ENCODE results near the gene LIN7B. TPM values are rescaled to one million over a fixed set of nuclear protein-coding genes. Genes with fewer than 3 reads are reported as not detected.

LIN7B gene
- total and polyA plus RNA-seq, 2 of the 13 experiments (the other 11 are each of a cell fraction or from before 2014, with no cell fraction given), result 5.3 to 7.6 TPM

DNA sequence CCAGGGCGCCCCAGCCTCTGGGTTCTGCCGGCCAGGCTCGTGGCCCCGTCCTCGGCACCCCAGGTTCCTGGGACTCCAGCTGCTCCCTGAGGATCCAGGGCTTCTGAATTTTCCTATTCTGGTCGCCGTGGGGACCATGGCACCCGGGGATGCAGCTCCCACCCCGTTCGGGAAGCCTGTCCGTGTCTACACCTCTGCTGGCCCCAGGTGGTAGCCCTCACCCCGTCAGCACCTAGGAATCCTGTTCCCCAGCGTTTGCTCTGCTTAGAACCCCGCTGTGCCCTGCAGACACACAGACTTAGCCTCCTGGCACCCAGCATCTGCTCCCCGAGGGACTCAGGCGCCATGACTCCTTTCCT lies 6.1 kb downstream of the LIN7B start:
- FAIRE-seq (no peak), DNase-seq (ENCODE audit: low spot score) (no peak), ATAC-seq (no peak)
- H3K27me3 ChIP-seq (ENCODE audit: control insufficient read depth in 1 of 2, insufficient read depth in 2 of 2, low read length in 2 of 2), result peaks cover 0 to 7% of the 10 kb centered on the region in 2 experiments; a peak in 1 of 5 replicates
- H3K27ac ChIP-seq (ENCODE audit: extremely low read length, insufficient read depth, low read length), result no peak overlapping the region
- no peak overlapping the region for H2AFZ ChIP-seq (ENCODE audit: low read length)
- peak overlapping the region in 2 of 3 experiments; percentile 73 to 77; a peak in 3 of 6 replicates for H3K4me3 ChIP-seq (replicated peaks in 1 of 3; ENCODE audit: insufficient read depth in 1 of 3, low read depth in 2 of 3, low read length in 3 of 3)
- H4K20me1 ChIP-seq (ENCODE audit: insufficient read depth, low read length), result no peaks in the 10 kb centered on the region
- peaks cover 61% of the 10 kb centered on the region for H3K4me1 ChIP-seq (ENCODE audit: insufficient read depth, low read length)
- H3K79me2 ChIP-seq (ENCODE audit: insufficient read depth, low read length), result peaks cover 4% of the 10 kb centered on the region
- H3K9me3 ChIP-seq (ENCODE audit: low read length), result no peaks in the 10 kb centered on the region
- in situ Hi-C loops (cut with HindIII; ENCODE audit: extremely low pct_ligation_motif_present, low pct_unique_long_range_greater_than_20kb), result no loop called here
- ChIA-PET CTCF (ENCODE audit: low intra/inter-chr PET ratio, low total read pairs) (no interaction called here), POLR2A (interaction anchor here (0.9 to 1.4 kb wide), 2 partner anchors 22 to 29 kb away, joined by 3 to 4 read pairs; no protein-coding TSS in a partner anchor)
- H3K36me3 ChIP-seq (replicated peaks in 1 of 2; ENCODE audit: control insufficient read depth in 1 of 2, insufficient read depth in 2 of 2, low read length in 2 of 2), result no peaks in the 10 kb centered on the region
- no TSS peak for BruUV-seq (replicated peaks)
- WGBS (ENCODE audit: low lambda C conversion rate), result no CpG with 5 or more reads among the region's 16 CpGs
- H3K9ac ChIP-seq (ENCODE audit: insufficient read depth, low read depth, low read length), result 0 out of 2 replicates have a peak overlapping the region, but pooled peaks have one; percentile 54
- intact Hi-C loops (cut with micrococcal nuclease; ENCODE audit: unreplicated experiment), result no loop called here
- H3K4me2 ChIP-seq (ENCODE audit: low read depth, low read length), result peak overlapping the region; percentile 92
- TF ChIP-seq ZMYM4 (CRISPR knock-in tag; IDR thresholded peaks at IDR 0.05) (0 out of 2 replicates have a peak, but pooled peaks have one; percentile 5), WIZ (CRISPR knock-in tag; IDR thresholded peaks at IDR 0.05) (no peak), XRCC5 (optimal IDR thresholded peaks at IDR 0.05; ENCODE audit: low read length) (peak; percentile 3), ERF (CRISPR knock-in tag; IDR thresholded peaks at IDR 0.05) (0 out of 2 replicates have a peak, but pooled peaks have one; percentile 2), JUN (CRISPR knock-in tag; IDR thresholded peaks at IDR 0.05) (no peak), RNF2 (conservative IDR thresholded peaks at IDR 0.05; ENCODE audit: low read depth) (no peak), KMT2A (CRISPR knock-in tag; IDR thresholded peaks at IDR 0.05) (0 out of 2 replicates have a peak, but pooled peaks have one; percentile 5), NR2C2 (CRISPR knock-in tag; IDR thresholded peaks at IDR 0.05; ENCODE audit: borderline replicate concordance) (no peak), HOMEZ (CRISPR knock-in tag; IDR thresholded peaks at IDR 0.05; ENCODE audit: low read depth) (no peak), HDAC1 (CRISPR knock-in tag; IDR thresholded peaks at IDR 0.05) (peak; percentile 6; the same call in 1 of the 2 replicates), ZNF414 (CRISPR knock-in tag; IDR thresholded peaks at IDR 0.05) (0 out of 2 replicates have a peak, but pooled peaks have one; percentile 1), CREM (IDR thresholded peaks at IDR 0.05) (no peak), CREM (CRISPR knock-in tag; IDR thresholded peaks at IDR 0.05) (no peak), SAP130 (CRISPR knock-in tag; IDR thresholded peaks at IDR 0.05; ENCODE audit: low read depth) (no peak), NFRKB (IDR thresholded peaks at IDR 0.05) (no peak), TAF1 (CRISPR knock-in tag; IDR thresholded peaks at IDR 0.05) (0 out of 2 replicates have a peak, but pooled peaks have one; percentile 3), ZNF614 (CRISPR knock-in tag; IDR thresholded peaks at IDR 0.05; ENCODE audit: borderline replicate concordance) (0 out of 2 replicates have a peak, but pooled peaks have one; percentile 6), ZNF18 (CRISPR knock-in tag; IDR thresholded peaks at IDR 0.05; ENCODE audit: insufficient replicate concordance) (peak; percentile 1)
- TF ChIP-seq, protein P1, sequence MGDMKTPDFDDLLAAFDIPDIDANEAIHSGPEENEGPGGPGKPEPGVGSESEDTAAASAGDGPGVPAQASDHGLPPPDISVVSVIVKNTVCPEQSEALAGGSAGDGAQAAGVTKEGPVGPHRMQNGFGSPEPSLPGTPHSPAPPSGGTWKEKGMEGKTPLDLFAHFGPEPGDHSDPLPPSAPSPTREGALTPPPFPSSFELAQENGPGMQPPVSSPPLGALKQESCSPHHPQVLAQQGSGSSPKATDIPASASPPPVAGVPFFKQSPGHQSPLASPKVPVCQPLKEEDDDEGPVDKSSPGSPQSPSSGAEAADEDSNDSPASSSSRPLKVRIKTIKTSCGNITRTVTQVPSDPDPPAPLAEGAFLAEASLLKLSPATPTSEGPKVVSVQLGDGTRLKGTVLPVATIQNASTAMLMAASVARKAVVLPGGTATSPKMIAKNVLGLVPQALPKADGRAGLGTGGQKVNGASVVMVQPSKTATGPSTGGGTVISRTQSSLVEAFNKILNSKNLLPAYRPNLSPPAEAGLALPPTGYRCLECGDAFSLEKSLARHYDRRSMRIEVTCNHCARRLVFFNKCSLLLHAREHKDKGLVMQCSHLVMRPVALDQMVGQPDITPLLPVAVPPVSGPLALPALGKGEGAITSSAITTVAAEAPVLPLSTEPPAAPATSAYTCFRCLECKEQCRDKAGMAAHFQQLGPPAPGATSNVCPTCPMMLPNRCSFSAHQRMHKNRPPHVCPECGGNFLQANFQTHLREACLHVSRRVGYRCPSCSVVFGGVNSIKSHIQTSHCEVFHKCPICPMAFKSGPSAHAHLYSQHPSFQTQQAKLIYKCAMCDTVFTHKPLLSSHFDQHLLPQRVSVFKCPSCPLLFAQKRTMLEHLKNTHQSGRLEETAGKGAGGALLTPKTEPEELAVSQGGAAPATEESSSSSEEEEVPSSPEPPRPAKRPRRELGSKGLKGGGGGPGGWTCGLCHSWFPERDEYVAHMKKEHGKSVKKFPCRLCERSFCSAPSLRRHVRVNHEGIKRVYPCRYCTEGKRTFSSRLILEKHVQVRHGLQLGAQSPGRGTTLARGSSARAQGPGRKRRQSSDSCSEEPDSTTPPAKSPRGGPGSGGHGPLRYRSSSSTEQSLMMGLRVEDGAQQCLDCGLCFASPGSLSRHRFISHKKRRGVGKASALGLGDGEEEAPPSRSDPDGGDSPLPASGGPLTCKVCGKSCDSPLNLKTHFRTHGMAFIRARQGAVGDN (CRISPR knock-in tag; IDR thresholded peaks at IDR 0.05), result peak; percentile 1; the same call in 1 of the 2 replicates

All from HepG2 (cell line).